ENCODE results near the gene SLC35A3.
"Not testable (repeated sequence)": the region's sequence is repeated elsewhere in the genome, so short reads cannot be mapped to it uniquely, and the experiment has no call there.

Gene SLC35A3

DNA sequence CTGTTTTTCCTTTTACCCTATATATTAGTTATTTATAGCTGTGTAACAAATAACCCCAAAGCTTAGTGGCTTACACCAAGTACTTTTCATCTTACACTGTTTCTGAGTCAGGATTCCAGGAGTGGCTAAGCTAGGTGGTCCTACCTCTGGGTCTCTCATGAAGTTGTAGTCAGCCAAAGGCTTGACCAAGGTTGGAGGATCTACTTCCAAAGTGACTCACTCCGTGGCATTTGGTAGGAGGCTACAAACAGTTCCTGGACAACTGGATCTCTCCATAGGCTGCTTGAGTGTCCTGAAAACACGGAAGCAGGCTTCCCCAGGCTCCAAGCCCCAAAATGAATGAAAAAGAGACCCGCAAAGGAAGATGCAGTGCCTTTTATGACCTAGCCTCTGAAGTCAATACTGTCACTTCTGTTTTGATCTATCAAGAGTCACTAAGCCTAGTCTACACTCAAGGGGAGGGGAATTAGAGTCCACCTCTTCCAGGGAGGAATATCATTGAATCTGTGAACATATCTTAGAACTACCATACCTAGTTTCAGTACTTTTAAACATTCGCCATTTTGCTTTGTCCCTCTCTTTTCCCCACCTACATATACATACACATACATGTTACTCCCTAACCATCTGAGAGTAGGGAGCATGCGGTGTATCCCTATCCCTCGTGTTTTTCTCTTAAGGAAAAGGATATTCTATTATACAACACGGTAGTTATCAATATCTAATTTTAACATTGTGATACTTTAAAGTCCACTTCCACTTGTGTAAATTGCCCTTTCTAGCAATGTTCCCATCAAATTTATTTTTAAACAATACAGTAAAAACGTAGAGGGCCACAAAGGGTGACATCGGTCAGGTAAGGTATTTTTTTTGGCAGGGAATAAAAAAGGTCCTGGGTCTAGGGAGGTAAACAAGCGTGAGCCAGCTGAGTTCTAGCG is 67.2 kb downstream of the SLC35A3 start:
- peak; percentile 54 for DNase-seq

DNA sequence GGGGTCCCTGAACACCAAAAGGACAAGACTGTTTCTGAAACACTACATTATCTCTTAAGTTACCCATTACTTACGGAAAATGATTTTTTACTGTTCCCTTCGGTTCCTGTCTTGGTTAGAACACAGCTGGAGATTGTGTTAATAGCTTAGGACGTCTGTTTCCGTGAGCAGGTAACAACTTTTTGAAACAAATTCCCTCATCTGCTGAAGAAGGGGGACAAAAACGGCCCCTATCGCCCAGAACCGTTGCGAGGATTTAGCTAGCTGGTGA is 67.8 kb downstream of the SLC35A3 start:
- DNase-seq: no peak

DNA sequence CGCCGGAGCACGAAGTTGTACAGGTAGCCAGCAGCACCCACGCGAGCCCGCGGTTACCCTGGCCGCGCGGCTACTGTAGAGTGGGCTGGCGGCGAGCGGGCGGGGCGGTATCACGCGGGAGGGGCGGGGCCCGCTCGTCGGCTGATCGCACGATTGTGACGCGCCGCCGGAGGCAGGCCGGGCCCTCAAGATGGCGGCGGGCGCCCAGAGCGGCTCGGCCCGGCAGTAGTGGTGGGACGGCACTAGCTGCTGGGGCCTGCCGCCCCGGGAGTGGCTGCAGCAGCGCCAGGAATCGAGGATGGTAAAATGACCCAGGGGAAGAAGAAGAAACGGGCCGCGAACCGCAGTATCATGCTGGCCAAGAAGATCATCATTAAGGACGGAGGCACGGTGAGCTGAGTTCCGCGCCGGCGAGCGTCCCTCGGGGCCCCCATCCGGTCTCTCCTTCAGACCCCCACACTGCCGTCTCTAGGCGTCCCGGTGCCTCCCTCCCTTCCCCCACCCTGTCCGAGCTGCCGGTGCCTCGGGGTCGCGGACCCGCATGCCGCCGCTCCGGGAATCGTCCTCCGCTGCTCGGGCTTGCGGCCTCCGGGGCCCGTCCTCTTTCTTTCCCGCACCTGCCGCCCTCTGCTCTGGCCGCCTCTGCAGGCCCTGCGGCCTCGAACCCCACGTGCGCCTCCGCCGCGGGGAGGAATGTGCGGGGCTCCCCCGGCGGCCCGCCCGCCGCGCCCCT is 68.3 kb downstream of the SLC35A3 start:
- DNase-seq: peak; percentile 86

DNA sequence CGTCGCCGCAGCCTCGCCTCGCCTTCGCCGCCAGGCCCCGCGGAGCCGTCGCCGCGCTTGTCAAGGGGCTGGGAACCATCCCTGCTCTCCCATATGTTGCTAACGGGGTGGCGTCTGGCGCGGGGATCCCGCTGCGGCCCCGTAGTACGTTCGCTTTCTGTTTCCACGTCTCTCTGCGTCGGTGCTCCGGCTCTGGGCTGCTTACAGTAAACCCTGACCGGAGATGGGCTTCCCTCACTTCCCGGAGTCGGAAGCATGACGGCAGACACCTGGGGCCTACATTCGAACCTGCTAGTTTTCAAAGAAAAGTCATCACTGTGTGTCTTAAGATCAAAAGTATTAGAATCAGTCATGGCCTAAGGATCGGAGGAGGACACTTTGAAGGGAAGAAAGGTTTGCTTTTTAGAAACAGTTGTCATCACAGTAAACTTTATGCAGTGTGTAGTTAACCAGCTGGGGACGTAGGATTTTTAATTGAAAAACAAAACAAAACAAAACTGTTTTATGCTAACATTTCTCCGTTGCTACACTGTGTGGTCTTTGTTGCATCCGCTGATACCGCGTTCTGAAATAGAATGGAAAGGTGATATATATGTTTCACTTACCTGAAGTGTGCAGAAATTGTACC is 69.0 kb downstream of the SLC35A3 start:
- DNase-seq: peak; percentile 37

DNA sequence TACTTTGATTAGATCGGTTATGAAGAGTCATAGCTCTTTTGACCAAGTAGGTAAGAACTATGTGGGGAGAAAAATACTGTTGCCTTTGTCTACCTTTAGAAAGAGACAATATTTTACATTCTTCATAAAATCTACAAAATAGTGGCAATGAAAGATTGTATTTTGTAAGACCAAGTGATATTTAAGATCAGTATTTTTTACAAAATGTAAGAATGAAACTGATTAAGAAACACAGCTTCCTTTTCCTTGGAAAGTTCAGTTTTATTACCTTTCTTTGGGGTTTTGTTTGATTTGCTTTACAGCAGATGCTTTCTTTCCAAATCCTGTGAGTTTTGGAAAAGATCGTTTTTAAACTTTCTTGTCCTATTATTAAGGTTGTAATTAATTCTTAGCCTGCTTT is 69.8 kb downstream of the SLC35A3 start:
- DNase-seq: no peak

DNA sequence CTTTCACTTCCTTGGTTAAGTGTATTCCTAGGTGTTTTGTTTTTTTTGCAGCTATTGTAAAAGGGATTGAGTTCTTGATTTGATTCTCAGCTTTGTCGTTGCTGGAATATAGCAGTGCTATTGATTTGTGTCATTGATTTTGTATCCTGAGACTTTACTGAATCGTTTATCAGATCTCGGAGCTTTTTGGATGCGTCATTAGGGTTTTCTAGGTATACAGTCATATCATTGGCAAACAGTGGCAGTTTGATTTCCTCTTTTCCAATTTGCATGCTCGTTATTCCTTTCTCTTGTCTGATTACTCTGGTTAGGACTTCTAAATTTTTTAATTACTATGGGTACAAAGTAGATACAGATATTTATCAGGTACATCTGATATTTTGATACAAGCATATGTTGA is 75.4 kb downstream of the SLC35A3 start:
- DNase-seq: no peak

DNA sequence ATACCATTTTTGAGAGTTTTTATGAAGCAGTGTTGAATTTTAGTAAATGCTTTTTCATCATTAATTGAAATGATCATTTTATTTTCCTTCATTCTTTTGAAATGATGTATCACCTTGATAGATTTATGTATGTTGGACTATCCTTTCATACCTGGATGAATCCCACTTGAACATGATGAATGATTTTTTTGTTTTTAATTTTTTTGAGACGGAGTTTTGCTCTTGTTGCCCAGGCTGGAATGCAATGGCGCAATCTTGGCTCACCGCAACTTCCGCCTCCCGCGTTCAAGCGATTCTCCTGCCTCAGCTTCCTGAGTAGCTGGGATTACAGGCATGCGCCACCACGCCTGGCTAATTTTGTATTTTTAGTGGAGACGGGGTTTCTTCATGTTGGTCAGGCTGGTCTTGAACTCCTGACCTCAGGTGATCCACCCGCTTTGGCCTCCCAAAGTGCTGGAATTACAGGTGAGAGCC is 77.5 kb downstream of the SLC35A3 start:
- not testable (repeated sequence) for DNase-seq

DNA sequence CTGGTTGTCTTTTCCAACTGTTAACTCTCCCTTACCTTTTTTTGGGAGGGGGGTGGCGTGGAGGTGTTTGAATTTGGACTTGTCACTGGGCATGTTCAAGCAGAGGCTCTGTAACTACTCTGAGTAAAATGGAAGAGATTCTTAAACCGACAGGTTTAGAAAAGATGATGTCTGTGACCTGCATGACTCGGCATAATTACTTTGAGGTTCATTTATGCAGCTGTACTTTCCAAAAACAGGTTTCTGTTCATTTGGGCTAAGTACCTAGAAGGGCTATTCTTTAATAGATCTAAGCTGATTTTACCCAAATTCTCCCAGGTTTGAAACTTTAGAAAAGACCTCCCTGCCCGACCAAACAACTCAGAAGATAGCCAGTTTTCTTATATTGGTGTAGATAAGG is 80.3 kb downstream of the SLC35A3 start:
- no peak for DNase-seq

DNA sequence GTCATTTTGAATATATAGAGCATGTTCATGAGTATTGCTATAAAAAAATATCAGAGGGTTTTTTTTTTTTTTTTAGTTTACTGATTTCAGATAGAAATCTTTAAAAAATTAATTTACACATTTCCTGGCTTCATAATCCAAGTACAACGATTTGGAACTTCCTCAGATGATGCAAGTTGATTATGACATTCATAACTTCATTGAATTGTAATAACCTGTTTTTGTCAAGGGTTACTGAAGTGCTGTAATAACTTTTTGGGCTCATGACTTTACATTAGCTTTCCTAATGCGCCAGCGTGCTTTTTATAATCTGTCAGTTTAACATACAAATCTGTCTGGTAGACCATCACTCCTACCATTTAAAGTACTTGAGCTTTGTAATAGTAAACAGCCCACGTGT is 81.6 kb downstream of the SLC35A3 start:
- DNase-seq: no peak

DNA sequence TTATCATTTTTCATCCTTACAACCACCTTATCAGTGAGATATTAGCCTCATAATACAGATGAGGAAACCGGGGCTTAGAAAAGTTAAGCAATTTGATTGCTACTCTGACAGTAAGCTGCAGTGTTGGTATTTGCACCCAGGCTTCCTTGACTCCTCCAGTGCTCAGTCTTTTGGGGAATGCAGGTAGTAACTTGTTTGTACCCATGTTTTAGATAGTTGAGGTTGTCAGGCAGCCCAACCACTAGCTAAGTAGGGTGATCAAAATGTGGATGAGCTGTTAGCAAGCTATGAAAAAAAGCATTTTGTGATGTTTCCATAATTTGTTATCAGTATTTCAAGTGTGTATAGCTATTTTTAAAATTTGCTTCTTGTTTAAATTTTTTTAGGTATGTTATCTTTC is 82.1 kb downstream of the SLC35A3 start:
- DNase-seq: no peak

DNA sequence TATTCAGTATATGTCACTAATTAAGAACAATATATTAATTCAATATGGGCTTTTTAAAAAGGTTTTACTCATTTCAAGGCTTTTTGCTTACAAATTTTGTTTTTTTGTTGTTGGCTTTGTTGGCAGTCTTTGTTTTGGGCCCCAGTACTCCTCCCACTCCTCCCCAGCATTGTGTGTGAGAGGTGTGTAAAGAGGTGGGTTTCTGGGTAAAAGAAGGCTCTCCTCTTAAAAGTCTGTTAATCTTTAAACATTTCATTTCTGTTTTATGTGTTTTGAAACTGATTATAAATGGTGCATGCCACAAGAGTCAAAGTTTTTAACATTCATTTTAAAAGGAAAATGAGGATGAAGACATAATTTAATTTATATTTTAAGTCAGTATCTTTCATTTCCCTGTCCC is 83.3 kb downstream of the SLC35A3 start:
- DNase-seq: no peak

DNA sequence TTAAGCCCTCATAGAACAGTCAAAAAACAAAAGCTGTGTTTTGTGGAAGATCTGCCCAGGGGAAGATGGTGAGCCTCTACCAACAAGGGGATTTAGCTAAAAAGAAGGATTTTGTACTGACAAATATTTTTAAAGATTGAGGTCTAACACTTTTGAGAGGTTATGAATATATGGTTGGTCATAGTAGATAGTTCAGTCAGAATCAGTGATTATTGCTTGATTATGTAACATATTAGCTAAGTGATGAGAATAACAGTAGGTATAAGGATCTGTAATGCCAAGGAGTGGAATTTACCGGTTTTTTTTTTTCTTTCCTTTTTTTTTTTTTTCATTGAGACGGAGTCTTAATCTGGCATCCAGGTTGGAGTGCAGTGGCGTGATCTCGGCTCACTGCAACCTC is 83.9 kb downstream of the SLC35A3 start:
- no peak for DNase-seq

DNA sequence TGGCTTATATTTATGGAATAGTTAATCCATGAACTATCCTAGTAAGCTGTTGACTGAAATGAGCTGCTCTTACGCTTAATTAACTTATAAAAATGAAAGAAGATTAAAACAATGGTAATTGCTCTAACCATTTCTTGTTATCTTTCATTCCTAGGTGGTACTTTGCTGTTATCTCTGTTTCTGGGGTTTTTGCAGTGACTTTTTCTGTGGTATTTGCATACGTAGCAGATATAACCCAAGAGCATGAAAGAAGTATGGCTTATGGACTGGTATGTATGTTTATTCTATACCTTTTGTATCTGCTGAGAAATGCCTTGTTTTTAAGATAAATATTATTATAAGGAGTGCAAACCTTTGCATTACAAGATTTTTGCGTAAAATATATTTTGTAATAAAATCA is 91.9 kb downstream of the SLC35A3 start:
- no peak for DNase-seq

DNA sequence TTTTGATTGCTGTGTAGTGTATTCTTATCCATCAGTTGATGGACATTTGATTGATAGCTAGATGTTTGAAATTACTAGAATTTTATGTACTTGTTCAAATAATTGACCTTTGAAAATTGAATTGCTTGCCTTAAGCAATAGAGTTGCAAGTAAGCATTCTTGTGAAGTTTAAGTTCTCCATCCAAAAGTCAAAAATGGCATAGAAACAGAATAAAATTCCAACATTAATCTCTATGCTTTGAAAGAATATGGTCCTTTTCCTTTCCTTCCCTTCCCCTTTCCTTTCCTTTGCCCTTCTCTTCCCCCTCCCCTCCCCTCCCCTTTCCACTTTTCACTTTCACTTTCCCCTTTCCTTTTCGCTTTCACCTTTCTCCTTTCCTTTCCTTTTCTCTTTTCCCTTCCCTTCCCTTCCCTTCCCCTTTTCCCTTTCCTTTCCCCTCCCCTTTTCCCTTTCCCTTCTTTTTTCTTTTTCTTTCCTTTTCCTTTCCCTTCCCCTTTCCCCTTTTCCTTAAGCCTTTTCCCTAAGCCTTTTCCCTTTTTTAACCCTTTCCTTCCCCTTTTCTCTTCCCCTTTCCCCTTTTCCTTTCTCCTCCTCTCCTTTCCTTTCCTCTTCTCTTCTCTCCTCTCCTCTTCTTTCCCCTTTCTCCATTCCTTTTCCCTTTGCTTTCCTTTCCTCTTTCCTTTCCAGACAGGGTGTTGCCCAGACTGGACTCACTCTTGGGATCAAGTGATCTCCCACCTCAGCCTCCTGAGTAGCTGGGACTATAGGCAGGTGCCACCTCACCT is 95.6 kb downstream of the SLC35A3 start:
- no peak for DNase-seq

DNA sequence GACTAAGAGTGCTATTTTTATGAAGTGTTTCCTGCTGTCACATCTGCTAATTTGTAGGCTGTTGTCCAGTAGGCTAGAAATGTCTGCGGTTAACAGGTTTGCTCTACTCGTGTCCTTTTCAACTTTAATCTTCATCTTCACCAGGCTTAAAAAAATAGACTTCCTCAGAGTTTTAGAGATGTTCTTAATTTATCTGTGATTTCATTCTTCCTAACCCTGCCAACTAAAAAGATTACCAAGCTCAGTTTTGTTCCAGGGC is 96.1 kb downstream of the SLC35A3 start:
- DNase-seq: no peak

DNA sequence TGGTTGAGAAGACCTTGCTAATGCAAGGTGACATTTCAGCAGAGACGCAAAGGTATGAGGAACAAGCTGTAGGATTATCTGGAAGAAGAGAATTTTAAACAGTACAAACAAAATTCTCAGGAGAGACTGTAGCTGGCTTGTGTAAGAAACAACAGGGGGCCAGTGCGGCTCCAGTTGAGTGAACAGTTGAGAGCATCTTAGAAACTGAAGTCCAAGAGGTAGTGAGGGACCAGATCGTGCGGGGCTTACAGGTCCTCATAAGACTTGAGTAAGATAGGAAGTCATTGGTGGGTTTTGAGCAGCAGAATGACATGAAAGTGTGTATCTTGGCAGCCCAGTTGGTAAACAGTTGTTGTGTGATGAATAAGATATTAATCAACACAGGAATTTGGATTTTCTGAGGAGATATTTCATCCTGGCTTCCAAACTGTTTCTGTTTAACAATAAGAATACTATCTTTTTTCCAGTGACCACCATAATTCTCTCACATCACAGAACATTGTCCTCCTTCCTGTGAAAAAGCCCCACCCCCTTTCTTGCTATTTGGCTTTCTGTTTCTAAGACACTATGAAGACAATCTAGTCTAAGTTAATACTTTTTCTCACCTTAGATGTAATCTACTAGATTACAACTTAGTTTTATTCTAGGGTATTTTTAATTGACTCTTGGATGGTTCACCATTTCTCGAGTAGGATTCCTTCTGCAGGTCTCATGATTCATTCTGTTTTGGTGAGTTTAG is 100.6 kb downstream of the SLC35A3 start:
- no peak for DNase-seq

DNA sequence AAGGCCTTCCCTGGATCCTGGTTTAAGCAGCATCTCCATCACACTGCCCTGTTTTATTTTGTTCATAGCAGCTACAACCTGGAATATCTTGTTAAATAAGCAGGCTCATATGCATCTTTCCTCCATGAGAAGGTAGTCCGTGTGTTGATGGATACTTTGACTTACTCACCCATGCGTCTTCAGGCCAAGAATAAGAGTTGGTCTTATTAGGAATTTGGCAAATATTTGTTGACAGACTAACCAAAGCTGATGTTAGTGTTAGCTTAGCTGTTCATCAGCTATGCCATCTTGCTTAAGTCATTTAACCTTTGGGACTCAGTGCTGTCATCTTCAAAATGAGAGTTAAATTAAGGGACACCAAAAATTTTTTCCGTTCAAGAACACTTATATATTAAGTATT is 103.7 kb downstream of the SLC35A3 start:
- no peak for DNase-seq

DNA sequence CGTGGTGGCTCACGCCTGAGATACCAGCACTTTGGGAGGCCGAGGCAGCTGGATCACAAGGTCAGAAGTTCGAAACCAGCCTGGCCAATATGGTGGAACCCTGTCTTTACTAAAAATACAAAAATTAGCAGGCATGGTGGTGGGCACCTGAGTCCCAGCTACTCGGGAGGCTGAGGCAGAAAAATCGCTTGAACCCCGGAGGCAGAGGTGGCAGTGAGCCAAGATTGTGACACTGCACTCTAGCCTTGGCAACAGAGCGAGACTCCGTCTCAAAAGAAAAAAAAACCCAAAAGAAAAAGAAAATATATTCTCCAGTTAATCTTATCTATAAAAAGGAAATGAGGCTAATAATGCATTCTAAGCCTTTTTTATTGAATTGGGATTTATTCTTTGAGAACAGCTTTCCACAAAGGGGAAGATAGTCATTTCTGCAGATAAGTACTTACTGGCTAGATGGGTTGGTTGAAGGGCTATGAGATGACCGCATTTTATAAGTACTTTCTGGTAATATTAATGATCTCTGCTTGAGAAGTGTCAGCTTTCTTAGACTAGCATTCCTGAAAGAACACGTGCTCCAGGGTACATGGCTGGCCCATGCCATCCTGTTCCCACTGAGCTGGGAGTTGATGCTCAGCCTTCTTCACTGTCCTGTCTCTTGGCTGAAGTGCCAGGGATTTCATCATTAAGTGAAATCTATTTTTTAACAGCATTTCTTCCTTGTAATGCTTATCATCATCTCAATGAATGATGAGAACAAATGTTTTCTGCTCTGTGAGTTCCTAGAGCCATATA is 105.0 kb downstream of the SLC35A3 start:
- no peak for DNase-seq

DNA sequence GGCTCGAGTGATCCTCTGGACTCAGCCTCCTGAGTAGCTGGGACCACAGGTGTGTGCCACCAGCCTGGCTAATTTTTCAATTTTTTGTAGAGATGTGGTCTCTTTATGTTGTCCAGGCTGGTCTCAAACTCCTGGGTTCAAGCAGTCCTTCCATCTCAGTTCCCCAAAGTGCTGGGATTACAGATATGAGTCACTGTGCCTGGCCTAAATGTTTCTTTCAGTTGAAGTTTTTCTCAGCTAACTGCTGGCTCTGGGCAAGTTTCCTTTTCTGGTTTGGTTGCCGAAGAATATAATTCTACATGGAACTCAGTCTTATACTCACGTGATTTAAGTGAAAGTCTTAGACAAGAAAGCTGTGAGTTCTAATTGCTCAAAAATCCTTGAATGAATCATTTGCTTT is 106.0 kb downstream of the SLC35A3 start:
- DNase-seq: no peak

DNA sequence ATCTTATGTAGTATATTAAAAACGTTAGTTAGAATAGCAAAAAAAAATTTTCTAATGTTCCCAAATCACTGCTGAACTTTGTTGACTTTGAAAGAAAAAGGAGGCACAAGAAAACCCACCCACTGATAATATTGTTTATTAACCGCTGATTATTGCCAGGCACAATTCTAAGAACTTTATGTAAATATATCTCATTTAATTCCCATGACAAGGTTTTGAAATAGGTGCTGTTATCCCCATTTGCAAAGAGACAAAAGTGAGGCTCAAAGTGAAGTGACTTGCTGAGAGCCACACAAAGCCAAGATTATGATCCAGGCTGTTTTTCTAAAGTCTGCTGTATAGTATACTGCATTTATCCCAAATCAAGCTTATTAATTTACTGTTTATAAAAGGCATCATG is 106.5 kb downstream of the SLC35A3 start:
- no peak for DNase-seq

DNA sequence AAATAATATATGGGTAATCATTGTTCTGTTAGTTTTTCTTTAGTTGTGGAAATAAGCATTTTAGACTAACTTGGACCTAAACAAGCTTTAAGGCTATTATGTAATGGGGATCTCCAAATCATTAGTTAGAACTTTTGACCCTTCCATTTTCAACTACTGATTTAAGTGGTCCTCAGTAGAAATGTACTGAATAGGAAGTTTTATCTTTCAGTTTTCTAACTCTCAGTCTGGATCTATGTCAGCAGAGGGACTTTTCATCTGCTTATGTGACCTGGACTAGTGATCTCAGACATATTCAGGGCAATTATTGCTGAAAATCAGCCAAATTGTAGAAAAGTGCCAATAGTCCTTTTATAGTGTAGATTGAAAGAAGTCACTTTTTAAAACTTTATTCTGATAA is 106.9 kb downstream of the SLC35A3 start:
- no peak for DNase-seq

DNA sequence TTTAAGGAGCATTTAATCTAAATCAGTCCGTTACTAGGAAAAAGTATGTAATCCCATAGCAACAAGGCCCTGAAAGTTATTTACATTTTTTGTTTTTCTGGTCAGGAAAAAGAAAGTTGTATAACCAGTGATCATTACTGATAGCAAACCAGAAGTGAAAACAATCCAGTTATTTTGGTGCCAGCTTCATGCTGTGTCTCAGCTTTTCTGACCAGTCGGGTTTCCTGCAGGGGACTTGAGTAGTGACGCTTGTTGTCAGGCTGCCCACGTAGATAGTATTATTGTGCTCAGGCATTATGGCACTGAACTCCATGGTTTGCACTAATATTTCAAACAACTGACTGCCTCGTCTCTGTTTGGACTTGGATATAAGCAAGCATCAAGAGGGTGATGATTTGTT is 107.7 kb downstream of the SLC35A3 start:
- DNase-seq: no peak

All from NCI-H226 (cell line).